SH-SY5Y (cell line): ENCODE measurements around the gene SPRED3.

ENCODE experiments used
- GATA2 ChIP-seq: IDR thresholded peaks from 2 replicates; pipeline ENCODE4 v1.6.1; 2011; ENCODE audit warnings: mild to moderate bottlenecking, low read depth, low read length
- GATA3 ChIP-seq: IDR thresholded peaks from 2 replicates; pipeline ENCODE4 v1.6.1; 2011; ENCODE audit warnings: low read depth, mild to moderate bottlenecking, low read length, moderate library complexity

DNA sequence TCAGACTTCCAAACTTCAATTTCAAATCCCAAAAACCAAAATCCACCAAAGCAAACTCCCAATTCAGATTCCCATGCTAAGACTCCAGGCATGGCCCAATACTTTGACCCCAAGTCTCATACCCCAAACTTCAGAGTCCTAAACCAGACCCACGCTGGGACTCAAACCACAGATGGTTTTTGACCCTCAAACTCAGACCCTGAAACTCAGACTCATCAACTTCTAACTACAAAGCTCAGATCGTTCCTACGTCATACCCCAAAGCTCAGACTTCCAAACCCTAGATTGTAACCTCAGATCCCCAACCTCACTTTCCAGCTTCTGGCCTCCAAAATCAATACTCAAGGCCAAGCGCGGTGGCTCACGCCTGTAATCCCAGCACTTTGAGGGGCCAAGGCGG lies 56.9 kb downstream of the SPRED3 start:
- TF ChIP-seq GATA2 (no peak), GATA3 (no peak)
